SH-SY5Y (cell line): Measurements from ENCODE around the gene ZNF184.

ENCODE experiments used
- GATA2 ChIP-seq: IDR thresholded peaks from 2 replicates; pipeline ENCODE4 v1.6.1; 2011; ENCODE audit warnings: mild to moderate bottlenecking, low read depth, low read length
- GATA3 ChIP-seq: IDR thresholded peaks from 2 replicates; pipeline ENCODE4 v1.6.1; 2011; ENCODE audit warnings: low read depth, mild to moderate bottlenecking, low read length, moderate library complexity

The ZNF184 gene

DNA sequence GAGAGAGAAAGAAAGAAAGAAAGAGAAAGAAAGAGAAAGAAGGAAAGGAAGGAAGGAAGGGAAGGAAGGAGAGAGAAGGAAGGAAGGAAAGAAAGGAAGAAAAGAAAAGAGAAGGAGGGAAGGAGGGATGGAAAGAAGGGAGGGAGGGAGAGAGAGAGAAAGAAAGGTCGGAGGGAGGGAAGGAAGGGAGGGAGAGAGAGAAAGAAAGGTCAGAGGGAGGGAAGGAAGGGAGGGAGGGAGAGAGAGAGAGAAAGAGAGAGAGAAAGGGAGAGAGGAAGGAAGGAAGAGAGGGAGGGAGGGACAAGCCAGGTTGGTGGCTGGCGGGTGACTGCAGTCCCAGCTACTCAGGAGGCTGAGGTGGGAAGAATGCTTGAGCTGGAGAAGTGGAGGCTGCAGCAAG is 27.3 kb upstream of the ZNF184 start:
- TF ChIP-seq GATA3 (no peak), GATA2 (no peak)

- TF ChIP-seq GATA3 (no peak), GATA2 (no peak)
Measured at GRCh38 chr6:27495386-27496135, 22.7 kb upstream of the ZNF184 start.

GRCh38 chr6:27494987-27495385 is 22.1 kb upstream of the ZNF184 start:
- no peak for TF ChIP-seq GATA3
- no peak for TF ChIP-seq GATA2

DNA sequence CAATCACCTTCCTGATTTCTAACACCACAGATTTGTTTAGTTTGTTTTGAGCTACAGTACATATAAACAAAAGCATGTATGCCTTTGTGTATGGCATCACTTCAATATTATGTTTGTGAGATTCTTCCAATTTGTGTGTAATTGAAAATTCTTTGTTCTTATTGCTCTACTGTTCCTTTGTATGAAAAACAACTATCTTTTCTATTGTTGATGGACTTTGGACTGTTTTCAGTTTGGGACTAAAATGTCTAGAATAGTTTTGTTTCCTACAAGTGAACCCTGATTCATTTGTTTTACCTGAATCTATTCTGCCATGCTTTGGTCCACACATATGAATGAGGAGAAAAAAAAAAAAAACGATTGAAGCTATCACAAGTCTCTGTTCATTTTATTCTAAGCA is 21.2 kb upstream of the ZNF184 start:
- TF ChIP-seq GATA3, result no peak
- TF ChIP-seq GATA2, result no peak

DNA sequence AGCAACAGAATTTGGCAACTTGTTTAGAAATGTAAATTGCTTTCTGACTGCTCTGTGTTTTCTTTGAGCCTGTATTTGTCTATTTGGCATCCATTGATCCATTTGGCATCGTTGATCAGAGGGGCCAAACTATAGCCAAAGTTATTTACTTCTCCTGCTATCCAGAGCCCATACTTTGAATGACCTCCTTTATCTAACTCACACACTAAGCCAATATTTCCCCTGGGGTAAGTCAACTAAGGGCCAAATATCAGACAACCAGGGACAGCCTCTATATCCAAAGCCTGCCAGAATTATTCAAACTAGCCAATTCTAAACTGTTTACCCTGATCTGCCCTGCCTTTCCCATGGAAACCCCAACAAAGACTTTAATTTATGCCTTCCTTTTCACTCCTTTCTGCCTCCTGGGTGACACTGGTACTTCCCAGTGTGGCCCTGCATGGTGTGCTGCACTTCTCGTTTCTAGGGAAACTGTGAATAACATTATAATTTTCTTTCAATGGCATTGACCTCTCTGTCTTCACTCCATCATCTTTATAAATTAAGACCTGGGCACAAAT is 19.8 kb upstream of the ZNF184 start:
- no peak for TF ChIP-seq GATA3
- no peak for TF ChIP-seq GATA2

DNA sequence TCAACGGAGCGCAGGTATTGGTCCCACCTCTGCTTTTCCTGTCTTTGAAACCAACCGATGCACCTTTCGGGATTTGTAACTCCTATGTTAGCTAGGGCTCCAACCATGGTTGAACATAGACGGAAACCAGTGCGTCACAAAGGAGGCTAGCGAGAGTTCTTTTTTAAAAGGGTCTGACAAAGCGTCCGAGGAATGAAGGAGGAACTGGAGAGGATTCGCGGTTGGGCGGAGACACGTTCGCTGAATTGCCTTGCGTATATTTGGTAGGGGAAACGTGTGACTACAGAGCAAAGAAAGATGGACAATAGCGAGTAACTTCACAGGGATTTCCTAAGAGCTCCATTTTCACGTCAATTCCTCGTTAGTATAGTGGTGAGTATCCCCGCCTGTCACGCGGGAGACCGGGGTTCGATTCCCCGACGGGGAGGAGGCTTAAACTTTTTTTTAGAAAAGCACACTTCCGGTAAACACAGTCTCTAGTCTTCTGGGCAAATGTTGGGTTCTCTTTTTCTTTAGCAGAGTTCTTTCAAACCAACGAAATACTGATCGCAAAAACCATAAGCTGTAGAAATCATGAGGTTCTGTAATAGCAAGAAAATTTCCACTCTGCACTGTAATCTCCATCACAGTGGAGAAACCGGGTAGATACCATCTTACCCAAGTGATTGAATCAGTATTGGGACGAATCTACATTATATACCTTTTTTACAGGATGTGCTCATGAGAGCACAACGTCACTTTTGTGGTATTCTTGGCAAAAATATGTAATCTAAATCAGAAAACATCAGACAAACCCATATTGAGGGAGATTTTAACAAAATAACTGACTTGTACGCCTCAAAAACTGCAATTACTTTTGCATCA is 6.6 kb upstream of the ZNF184 start:
- TF ChIP-seq GATA3 (peak; percentile 60; the same call in 1 of the 2 replicates), GATA2 (peak; percentile 41; the same call in 1 of the 2 replicates)

- TF ChIP-seq GATA2 (no peak), GATA3 (no peak)
Measured at GRCh38 chr6:27478706-27479318, 5.9 kb upstream of the ZNF184 start.

DNA sequence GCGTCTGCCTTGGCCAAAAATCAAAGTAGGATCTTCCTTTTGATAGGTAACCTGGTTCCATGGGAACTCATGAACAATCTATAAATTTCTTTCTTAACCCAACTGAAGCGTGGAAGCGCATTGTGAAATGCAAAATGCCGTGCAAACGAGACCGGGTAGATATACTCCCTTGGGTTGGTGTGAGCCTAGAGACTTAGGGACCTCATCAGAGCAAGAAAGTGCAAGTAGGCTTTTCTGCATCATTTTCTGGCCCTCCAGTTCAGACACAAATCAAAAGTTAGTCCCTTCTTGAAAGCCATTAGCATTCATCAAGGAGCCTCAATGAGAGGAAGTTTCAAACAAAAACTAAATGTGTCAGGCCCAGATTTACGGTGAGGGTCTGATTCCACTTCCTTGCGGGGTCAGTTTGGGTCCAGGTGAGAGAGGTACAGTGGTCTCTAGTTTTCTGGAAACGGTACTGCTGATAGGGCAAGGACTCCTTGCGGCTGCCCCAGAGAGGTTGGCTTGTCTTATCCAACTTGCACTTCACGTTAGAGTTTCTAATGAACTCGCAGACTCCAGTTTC is 5.3 kb upstream of the ZNF184 start:
- TF ChIP-seq GATA2 (no peak), GATA3 (no peak)

- TF ChIP-seq GATA2 (no peak), GATA3 (no peak)
Measured at GRCh38 chr6:27477318-27478013, 4.6 kb upstream of the ZNF184 start.

DNA sequence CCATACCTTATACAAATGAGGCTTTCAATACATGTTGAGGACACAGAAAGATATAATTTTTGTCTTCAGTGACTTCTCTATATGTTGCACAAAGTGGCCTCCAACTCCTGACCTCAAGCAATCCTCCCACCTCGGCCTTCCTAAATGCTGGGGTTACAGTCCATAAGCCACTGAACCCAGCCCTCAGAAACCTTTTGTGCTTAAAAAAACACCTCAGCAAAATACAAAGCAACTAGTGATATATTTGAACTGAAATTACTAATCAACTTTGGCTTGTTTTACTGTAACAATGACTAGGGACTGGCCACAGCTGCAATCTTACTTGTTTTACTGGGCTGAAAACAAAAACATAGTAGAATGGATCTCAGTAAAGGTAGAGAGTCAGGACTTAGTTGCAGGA is 3.2 kb upstream of the ZNF184 start:
- no peak for TF ChIP-seq GATA2
- no peak for TF ChIP-seq GATA3

- TF ChIP-seq GATA3, result no peak
- no peak for TF ChIP-seq GATA2
Measured at GRCh38 chr6:27474672-27475071, 1.8 kb upstream of the ZNF184 start.

- TF ChIP-seq GATA2, result no peak
- no peak for TF ChIP-seq GATA3
Measured at GRCh38 chr6:27474172-27474465, 1.2 kb upstream of the ZNF184 start.

- no peak for TF ChIP-seq GATA3
- no peak for TF ChIP-seq GATA2
Measured at GRCh38 chr6:27472182-27472616, 706 bp downstream of the ZNF184 start.

- no peak for TF ChIP-seq GATA3
- TF ChIP-seq GATA2, result no peak
Measured at GRCh38 chr6:27471365-27472115, 1.4 kb downstream of the ZNF184 start.
